GM12873 (cell line): ENCODE data around the gene PIK3R4.

Experiments
- CTCF ChIP-seq: IDR thresholded peaks from 2 replicates; pipeline ENCODE4 v1.5.1; 2012; ENCODE audit warnings: low read depth, mild to moderate bottlenecking, moderate library complexity, low read length, control low read depth; ENCODE audit not compliant: insufficient read depth; ENCODE audit errors: missing control alignments

Gene PIK3R4

GRCh38 chr3:130688697-130689470 is 57.7 kb downstream of the PIK3R4 start:
- TF ChIP-seq CTCF, result no peak

GRCh38 chr3:130688015-130688688 is 58.5 kb downstream of the PIK3R4 start:
- TF ChIP-seq CTCF, result no peak

- TF ChIP-seq CTCF, result no peak
Measured at GRCh38 chr3:130687327-130687726, 59.3 kb downstream of the PIK3R4 start.

GRCh38 chr3:130686833-130687232 is 59.8 kb downstream of the PIK3R4 start:
- no peak for TF ChIP-seq CTCF

GRCh38 chr3:130682131-130682530 is 64.5 kb downstream of the PIK3R4 start:
- no peak for TF ChIP-seq CTCF

GRCh38 chr3:130679218-130679617 is 67.4 kb downstream of the PIK3R4 start:
- no peak for TF ChIP-seq CTCF

- no peak for TF ChIP-seq CTCF
Measured at GRCh38 chr3:130677343-130677742, 69.3 kb downstream of the PIK3R4 start.
